GM12878 (cell line): ENCODE data around the gene TBC1D24. TPM values are rescaled to one million over a fixed set of nuclear protein-coding genes. Genes with fewer than 3 reads are reported as not detected.

Experiments used
- BACH1 ChIP-seq: fragments of 450-650 bp; IDR thresholded peaks from 2 replicates; pipeline ENCODE4 v1.6.1; 2017; ENCODE audit warnings: mild to moderate bottlenecking, borderline replicate concordance
- BHLHE40 ChIP-seq, 2 experiments: fragments of 450-650 bp in 1 of 2; IDR thresholded peaks; 2 replicates each; pipeline ENCODE4 v1.6.1; 2011 to 2017; ENCODE audit warnings: low read depth in 2 of 2, borderline replicate concordance in 1 of 2, improper control_type of control experiment in 1 of 2, low read length in 1 of 2, mild to moderate bottlenecking in 1 of 2
- EP300 ChIP-seq, 2 experiments: fragments of 150-350 bp in 1 of 2; IDR thresholded peaks; 2 replicates each; pipeline ENCODE4 v1.6.1; 2011 to 2012; ENCODE audit warnings: low read depth in 2 of 2, low read length in 2 of 2, borderline replicate concordance in 1 of 2, improper control_type of control experiment in 1 of 2, inconsistent platforms in 1 of 2; ENCODE audit not compliant: control insufficient read depth in 1 of 2
- ETV6 ChIP-seq, 2 experiments: fragments of 450-650 bp in 1 of 2; IDR thresholded peaks in 1 of 2; conservative IDR thresholded peaks in 1 of 2; 2 replicates each; pipeline ENCODE4 v1.6.1; 2014; ENCODE audit warnings: antibody characterized with exemption in 1 of 2, borderline replicate concordance in 1 of 2, low read depth in 1 of 2, mild to moderate bottlenecking in 1 of 2, moderate library complexity in 1 of 2
- IKZF1 ChIP-seq: fragments of 450-650 bp; conservative IDR thresholded peaks from 2 replicates; pipeline ENCODE4 v1.6.1; 2017; ENCODE audit warnings: antibody characterized with exemption, mild to moderate bottlenecking
- MTA3 ChIP-seq: IDR thresholded peaks from 2 replicates; pipeline ENCODE4 v1.6.1; 2012; ENCODE audit warnings: low read length, inconsistent platforms, borderline replicate concordance
- POLR2A ChIP-seq: IDR thresholded peaks from 2 replicates; pipeline ENCODE4 v1.6.1; 2011; ENCODE audit warnings: low read depth, mild to moderate bottlenecking, low read length
- RB1 ChIP-seq: fragments of 450-650 bp; formaldehyde crosslinking; IDR thresholded peaks from 2 replicates; pipeline ENCODE4 v1.6.1; 2017; ENCODE audit warnings: mild to moderate bottlenecking, borderline replicate concordance
- polyA plus RNA-seq, 11 experiments: library from polyadenylated mRNA; depleted of rRNA in 4 of 11; unstranded in 6 of 11; stranded (reverse) in 5 of 11; fragments of >200 nt; fragmentation: Nextera tagmentation in 4 of 11; fragmentation: Illumina TruSeq in 1 of 11; extraction: Ambion mirVana in 4 of 11; extraction: Trizol in 1 of 11; gene quantifications; 1 replicate in 1 of 11; 2 replicates in 10 of 11; pipeline versions ENCODE4 v1.2.1 to v1.2.3, GENCODE V29; 2011 to 2016; ENCODE audit warnings: inconsistent platforms in 2 of 11, missing spikeins in 2 of 11, low read depth in 1 of 11
- total RNA-seq, 4 experiments: library from RNA; depleted of rRNA in 3 of 4; stranded (reverse); fragments of >200 nt in 3 of 4; fragmentation: Illumina TruSeq in 1 of 4; extraction: Trizol in 1 of 4; gene quantifications; 2 replicates each; pipeline versions ENCODE4 v1.2.1 to v1.2.3, GENCODE V29; 2013 to 2021
- TF ChIP-seq, protein P1 (sequence below): fragments of 150-350 bp; IDR thresholded peaks from 2 replicates; pipeline ENCODE4 v1.6.1; 2016; ENCODE audit warnings: low read depth, low read length
- TF ChIP-seq, protein P2 (sequence below): fragments of 450-650 bp; conservative IDR thresholded peaks from 2 replicates; pipeline ENCODE4 v1.6.1; 2017; ENCODE audit warnings: mild to moderate bottlenecking, moderate library complexity

The TBC1D24 gene
- total and polyA plus RNA-seq, 10 of the 15 experiments (the other 5 are each of a cell fraction or from before 2014, with no cell fraction given): 1.1 to 9.6 (median 4.5) TPM

DNA sequence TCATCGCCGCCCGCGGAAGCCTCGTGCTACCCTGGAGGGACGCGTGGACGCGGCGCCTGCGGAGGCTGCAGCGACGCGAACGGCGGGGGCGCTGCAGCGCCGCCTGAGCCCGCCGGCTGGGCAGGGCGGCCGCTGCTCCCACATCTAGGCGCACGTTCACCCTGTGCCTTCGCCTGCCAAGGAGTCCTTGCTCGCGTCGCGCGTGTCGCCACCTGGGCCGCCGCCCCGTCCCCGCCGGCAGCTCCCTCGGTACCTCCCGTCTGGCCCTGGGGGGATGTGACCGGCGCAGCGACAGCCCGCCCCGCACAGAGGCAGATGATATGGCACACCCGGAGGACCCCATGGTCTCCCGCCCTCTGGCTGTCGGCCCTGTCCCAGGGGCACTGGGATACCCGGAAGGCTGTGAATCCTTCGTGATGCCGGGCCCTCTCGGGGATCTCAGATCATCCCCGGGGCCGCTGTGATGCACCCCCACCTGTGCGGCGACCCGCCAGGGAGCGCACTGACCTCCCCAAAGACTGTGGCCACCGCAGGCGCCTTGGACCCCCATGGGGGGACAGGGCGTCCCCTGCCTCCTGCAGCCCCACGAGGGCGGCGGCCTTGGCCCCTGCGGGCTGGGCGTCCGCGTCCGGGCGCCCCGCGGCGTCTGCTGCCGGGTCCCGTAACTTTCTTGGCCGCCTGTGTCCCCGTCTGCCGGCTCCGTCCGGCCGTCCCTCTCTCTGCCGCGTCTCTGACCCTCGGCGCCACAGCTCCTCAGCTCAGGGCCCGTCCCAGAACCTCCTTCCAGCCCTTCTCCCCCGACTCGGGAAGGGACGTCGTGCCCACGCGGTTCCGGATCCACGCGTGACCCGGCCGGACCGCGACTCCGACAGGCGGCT is 689 bp upstream of the TBC1D24 start (continued):
- TF ChIP-seq BHLHE40 (IDR thresholded peaks at IDR 0.05; ENCODE audit: borderline replicate concordance in 1 of 2, low read depth in 2 of 2, low read length in 1 of 2) (peak; percentile 72 to 89; a peak in 3 of 4 replicates), EP300 (IDR thresholded peaks at IDR 0.05; ENCODE audit: borderline replicate concordance in 1 of 2, control insufficient read depth in 1 of 2, low read depth in 2 of 2, low read length in 2 of 2) (no peak), ETV6 (conservative IDR thresholded peaks at IDR 0.05 in 1 of 2, IDR thresholded peaks at IDR 0.05 in 1 of 2; ENCODE audit: borderline replicate concordance in 1 of 2, low read depth in 1 of 2) (no peak), POLR2A (peak; percentile 56; the same call in 1 of the 2 replicates), BACH1 (peak; percentile 88), RB1 (0 out of 2 replicates have a peak, but pooled peaks have one; percentile 41), MTA3 (no peak), IKZF1 (peak; percentile 72)
- TF ChIP-seq, protein P1, sequence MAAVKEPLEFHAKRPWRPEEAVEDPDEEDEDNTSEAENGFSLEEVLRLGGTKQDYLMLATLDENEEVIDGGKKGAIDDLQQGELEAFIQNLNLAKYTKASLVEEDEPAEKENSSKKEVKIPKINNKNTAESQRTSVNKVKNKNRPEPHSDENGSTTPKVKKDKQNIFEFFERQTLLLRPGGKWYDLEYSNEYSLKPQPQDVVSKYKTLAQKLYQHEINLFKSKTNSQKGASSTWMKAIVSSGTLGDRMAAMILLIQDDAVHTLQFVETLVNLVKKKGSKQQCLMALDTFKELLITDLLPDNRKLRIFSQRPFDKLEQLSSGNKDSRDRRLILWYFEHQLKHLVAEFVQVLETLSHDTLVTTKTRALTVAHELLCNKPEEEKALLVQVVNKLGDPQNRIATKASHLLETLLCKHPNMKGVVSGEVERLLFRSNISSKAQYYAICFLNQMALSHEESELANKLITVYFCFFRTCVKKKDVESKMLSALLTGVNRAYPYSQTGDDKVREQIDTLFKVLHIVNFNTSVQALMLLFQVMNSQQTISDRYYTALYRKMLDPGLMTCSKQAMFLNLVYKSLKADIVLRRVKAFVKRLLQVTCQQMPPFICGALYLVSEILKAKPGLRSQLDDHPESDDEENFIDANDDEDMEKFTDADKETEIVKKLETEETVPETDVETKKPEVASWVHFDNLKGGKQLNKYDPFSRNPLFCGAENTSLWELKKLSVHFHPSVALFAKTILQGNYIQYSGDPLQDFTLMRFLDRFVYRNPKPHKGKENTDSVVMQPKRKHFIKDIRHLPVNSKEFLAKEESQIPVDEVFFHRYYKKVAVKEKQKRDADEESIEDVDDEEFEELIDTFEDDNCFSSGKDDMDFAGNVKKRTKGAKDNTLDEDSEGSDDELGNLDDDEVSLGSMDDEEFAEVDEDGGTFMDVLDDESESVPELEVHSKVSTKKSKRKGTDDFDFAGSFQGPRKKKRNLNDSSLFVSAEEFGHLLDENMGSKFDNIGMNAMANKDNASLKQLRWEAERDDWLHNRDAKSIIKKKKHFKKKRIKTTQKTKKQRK: no peak
- TF ChIP-seq, protein P2, sequence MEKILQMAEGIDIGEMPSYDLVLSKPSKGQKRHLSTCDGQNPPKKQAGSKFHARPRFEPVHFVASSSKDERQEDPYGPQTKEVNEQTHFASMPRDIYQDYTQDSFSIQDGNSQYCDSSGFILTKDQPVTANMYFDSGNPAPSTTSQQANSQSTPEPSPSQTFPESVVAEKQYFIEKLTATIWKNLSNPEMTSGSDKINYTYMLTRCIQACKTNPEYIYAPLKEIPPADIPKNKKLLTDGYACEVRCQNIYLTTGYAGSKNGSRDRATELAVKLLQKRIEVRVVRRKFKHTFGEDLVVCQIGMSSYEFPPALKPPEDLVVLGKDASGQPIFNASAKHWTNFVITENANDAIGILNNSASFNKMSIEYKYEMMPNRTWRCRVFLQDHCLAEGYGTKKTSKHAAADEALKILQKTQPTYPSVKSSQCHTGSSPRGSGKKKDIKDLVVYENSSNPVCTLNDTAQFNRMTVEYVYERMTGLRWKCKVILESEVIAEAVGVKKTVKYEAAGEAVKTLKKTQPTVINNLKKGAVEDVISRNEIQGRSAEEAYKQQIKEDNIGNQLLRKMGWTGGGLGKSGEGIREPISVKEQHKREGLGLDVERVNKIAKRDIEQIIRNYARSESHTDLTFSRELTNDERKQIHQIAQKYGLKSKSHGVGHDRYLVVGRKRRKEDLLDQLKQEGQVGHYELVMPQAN: 0 out of 2 replicates have a peak, but pooled peaks have one; percentile 45
- TF ChIP-seq, all 136 proteins: peak for 23
